Measurements from ENCODE around the gene AVL9. TPM values are rescaled to one million over a fixed set of nuclear protein-coding genes. Genes with fewer than 3 reads are reported as not detected.

The AVL9 gene
- total and polyA plus RNA-seq, 2 of the 13 experiments (the other 11 are each of a cell fraction or from before 2014, with no cell fraction given) = 29.9 to 48.0 TPM

DNA sequence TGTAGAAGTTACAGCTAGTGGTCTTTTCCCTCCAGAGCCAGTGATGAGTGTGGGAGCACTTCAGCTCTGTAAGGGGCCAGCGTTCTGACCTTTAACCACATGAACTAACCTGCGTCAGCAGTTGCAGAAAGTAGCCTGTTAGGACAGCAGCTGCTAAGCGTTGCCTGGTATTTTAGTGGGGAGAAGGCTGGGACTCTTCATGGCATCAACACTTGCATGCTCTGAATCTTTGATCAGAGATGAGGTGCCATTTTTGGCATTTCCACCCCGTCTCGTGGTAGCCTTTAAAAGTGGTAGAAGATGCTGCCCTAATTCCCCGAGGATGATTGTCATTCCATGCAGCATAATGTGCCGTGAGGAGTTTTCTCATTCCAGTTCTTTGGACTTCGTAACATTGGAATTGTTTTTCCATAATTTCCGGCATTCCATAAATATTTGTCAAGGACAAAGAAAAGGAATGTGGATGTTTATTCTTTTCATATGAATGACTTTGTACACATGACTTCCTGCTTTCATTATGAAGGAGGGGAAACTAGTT is 92.2 kb downstream of the AVL9 start (continued):
- TF ChIP-seq, protein P1, sequence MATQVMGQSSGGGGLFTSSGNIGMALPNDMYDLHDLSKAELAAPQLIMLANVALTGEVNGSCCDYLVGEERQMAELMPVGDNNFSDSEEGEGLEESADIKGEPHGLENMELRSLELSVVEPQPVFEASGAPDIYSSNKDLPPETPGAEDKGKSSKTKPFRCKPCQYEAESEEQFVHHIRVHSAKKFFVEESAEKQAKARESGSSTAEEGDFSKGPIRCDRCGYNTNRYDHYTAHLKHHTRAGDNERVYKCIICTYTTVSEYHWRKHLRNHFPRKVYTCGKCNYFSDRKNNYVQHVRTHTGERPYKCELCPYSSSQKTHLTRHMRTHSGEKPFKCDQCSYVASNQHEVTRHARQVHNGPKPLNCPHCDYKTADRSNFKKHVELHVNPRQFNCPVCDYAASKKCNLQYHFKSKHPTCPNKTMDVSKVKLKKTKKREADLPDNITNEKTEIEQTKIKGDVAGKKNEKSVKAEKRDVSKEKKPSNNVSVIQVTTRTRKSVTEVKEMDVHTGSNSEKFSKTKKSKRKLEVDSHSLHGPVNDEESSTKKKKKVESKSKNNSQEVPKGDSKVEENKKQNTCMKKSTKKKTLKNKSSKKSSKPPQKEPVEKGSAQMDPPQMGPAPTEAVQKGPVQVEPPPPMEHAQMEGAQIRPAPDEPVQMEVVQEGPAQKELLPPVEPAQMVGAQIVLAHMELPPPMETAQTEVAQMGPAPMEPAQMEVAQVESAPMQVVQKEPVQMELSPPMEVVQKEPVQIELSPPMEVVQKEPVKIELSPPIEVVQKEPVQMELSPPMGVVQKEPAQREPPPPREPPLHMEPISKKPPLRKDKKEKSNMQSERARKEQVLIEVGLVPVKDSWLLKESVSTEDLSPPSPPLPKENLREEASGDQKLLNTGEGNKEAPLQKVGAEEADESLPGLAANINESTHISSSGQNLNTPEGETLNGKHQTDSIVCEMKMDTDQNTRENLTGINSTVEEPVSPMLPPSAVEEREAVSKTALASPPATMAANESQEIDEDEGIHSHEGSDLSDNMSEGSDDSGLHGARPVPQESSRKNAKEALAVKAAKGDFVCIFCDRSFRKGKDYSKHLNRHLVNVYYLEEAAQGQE (IDR thresholded peaks at IDR 0.05; ENCODE audit: borderline replicate concordance in 1 of 2, low read depth in 1 of 2, low read length in 2 of 2) = 0 out of 4 replicates have a peak, but pooled peaks of 1 of the 2 experiments have one; percentile 13
- TF ChIP-seq, protein P2, sequence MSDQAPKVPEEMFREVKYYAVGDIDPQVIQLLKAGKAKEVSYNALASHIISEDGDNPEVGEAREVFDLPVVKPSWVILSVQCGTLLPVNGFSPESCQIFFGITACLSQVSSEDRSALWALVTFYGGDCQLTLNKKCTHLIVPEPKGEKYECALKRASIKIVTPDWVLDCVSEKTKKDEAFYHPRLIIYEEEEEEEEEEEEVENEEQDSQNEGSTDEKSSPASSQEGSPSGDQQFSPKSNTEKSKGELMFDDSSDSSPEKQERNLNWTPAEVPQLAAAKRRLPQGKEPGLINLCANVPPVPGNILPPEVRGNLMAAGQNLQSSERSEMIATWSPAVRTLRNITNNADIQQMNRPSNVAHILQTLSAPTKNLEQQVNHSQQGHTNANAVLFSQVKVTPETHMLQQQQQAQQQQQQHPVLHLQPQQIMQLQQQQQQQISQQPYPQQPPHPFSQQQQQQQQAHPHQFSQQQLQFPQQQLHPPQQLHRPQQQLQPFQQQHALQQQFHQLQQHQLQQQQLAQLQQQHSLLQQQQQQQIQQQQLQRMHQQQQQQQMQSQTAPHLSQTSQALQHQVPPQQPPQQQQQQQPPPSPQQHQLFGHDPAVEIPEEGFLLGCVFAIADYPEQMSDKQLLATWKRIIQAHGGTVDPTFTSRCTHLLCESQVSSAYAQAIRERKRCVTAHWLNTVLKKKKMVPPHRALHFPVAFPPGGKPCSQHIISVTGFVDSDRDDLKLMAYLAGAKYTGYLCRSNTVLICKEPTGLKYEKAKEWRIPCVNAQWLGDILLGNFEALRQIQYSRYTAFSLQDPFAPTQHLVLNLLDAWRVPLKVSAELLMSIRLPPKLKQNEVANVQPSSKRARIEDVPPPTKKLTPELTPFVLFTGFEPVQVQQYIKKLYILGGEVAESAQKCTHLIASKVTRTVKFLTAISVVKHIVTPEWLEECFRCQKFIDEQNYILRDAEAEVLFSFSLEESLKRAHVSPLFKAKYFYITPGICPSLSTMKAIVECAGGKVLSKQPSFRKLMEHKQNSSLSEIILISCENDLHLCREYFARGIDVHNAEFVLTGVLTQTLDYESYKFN (CRISPR knock-in tag; conservative IDR thresholded peaks at IDR 0.05) = peak; percentile 85
- TF ChIP-seq HNF4G (IDR thresholded peaks at IDR 0.05; ENCODE audit: borderline replicate concordance, low read depth, low read length) (0 out of 2 replicates have a peak, but pooled peaks have one; percentile 11), HNF4G (CRISPR knock-in tag; IDR thresholded peaks at IDR 0.05; ENCODE audit: borderline replicate concordance, low read depth) (no peak), ASH2L (IDR thresholded peaks at IDR 0.05; ENCODE audit: insufficient read length, low read depth, low read length) (peak; percentile 88), CREM (IDR thresholded peaks at IDR 0.05) (peak; percentile 36; the same call in 1 of the 2 replicates), CREM (CRISPR knock-in tag; IDR thresholded peaks at IDR 0.05) (no peak), ZNF768 (CRISPR knock-in tag; IDR thresholded peaks at IDR 0.05) (no peak), NFIC (IDR thresholded peaks at IDR 0.05; ENCODE audit: low read length) (peak; percentile 63; the same call in 1 of the 2 replicates), MIER3 (CRISPR knock-in tag; IDR thresholded peaks at IDR 0.05; ENCODE audit: borderline replicate concordance) (0 out of 2 replicates have a peak, but pooled peaks have one; percentile 23), SOX13 (IDR thresholded peaks at IDR 0.05) (peak; percentile 73; the same call in 1 of the 2 replicates), SOX13 (CRISPR knock-in tag; conservative IDR thresholded peaks at IDR 0.05 in 1 of 2, IDR thresholded peaks at IDR 0.05 in 1 of 2) (peak in 1 of 2 experiments; percentile 98; a peak in 2 of 4 replicates)
- TF ChIP-seq, protein P3, sequence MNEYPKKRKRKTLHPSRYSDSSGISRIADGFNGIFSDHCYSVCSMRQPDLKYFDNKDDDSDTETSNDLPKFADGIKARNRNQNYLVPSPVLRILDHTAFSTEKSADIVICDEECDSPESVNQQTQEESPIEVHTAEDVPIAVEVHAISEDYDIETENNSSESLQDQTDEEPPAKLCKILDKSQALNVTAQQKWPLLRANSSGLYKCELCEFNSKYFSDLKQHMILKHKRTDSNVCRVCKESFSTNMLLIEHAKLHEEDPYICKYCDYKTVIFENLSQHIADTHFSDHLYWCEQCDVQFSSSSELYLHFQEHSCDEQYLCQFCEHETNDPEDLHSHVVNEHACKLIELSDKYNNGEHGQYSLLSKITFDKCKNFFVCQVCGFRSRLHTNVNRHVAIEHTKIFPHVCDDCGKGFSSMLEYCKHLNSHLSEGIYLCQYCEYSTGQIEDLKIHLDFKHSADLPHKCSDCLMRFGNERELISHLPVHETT (CRISPR knock-in tag; conservative IDR thresholded peaks at IDR 0.05) = no peak
- TF ChIP-seq, protein P4, sequence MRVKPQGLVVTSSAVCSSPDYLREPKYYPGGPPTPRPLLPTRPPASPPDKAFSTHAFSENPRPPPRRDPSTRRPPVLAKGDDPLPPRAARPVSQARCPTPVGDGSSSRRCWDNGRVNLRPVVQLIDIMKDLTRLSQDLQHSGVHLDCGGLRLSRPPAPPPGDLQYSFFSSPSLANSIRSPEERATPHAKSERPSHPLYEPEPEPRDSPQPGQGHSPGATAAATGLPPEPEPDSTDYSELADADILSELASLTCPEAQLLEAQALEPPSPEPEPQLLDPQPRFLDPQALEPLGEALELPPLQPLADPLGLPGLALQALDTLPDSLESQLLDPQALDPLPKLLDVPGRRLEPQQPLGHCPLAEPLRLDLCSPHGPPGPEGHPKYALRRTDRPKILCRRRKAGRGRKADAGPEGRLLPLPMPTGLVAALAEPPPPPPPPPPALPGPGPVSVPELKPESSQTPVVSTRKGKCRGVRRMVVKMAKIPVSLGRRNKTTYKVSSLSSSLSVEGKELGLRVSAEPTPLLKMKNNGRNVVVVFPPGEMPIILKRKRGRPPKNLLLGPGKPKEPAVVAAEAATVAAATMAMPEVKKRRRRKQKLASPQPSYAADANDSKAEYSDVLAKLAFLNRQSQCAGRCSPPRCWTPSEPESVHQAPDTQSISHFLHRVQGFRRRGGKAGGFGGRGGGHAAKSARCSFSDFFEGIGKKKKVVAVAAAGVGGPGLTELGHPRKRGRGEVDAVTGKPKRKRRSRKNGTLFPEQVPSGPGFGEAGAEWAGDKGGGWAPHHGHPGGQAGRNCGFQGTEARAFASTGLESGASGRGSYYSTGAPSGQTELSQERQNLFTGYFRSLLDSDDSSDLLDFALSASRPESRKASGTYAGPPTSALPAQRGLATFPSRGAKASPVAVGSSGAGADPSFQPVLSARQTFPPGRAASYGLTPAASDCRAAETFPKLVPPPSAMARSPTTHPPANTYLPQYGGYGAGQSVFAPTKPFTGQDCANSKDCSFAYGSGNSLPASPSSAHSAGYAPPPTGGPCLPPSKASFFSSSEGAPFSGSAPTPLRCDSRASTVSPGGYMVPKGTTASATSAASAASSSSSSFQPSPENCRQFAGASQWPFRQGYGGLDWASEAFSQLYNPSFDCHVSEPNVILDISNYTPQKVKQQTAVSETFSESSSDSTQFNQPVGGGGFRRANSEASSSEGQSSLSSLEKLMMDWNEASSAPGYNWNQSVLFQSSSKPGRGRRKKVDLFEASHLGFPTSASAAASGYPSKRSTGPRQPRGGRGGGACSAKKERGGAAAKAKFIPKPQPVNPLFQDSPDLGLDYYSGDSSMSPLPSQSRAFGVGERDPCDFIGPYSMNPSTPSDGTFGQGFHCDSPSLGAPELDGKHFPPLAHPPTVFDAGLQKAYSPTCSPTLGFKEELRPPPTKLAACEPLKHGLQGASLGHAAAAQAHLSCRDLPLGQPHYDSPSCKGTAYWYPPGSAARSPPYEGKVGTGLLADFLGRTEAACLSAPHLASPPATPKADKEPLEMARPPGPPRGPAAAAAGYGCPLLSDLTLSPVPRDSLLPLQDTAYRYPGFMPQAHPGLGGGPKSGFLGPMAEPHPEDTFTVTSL (CRISPR knock-in tag; IDR thresholded peaks at IDR 0.05; ENCODE audit: borderline replicate concordance) = peak; percentile 42; the same call in 1 of the 2 replicates

Data from HepG2 (cell line).